ENCODE data around the gene GPHN.

DNA sequence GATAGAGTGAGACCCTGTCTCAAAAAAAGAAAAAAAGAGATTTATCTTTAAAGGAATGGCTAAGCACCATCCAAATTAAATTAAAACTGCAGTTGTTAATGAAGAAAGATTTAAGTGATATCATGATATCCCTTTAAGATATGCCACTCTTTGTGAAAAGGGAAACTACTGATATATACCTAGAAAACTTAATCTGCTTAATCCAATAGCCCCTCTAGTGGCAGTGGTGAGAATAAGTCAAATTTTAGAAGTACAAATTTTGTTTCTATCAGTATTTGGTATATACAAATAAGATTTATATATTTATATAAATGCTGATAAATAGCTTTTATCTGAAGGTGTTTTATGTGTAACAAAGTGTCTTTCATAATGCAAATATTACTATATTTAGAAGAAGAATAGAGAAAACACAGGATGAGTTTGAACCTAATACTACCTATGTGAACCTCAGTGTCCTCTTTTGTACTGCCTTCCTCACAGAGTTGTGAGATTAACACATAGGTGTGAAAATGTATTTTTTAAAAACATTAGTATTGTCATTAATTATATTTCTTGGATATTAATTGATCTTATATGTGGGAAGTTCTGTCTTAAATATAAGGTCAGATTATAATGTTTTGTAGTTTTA is 629.9 kb downstream of the GPHN start:
- TF ChIP-seq, protein P1, sequence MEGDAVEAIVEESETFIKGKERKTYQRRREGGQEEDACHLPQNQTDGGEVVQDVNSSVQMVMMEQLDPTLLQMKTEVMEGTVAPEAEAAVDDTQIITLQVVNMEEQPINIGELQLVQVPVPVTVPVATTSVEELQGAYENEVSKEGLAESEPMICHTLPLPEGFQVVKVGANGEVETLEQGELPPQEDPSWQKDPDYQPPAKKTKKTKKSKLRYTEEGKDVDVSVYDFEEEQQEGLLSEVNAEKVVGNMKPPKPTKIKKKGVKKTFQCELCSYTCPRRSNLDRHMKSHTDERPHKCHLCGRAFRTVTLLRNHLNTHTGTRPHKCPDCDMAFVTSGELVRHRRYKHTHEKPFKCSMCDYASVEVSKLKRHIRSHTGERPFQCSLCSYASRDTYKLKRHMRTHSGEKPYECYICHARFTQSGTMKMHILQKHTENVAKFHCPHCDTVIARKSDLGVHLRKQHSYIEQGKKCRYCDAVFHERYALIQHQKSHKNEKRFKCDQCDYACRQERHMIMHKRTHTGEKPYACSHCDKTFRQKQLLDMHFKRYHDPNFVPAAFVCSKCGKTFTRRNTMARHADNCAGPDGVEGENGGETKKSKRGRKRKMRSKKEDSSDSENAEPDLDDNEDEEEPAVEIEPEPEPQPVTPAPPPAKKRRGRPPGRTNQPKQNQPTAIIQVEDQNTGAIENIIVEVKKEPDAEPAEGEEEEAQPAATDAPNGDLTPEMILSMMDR (optimal IDR thresholded peaks at IDR 0.05 in 1 of 3, IDR thresholded peaks at IDR 0.05 in 1 of 3, conservative IDR thresholded peaks at IDR 0.05 in 1 of 3; ENCODE audit: extremely low read depth in 1 of 3, insufficient read depth in 2 of 3, low read length in 3 of 3): peak in 2 of 3 experiments; percentile 28
- TF ChIP-seq EZH2 (IDR thresholded peaks at IDR 0.05; ENCODE audit: low read length): no peak
